K562 (cell line): Measurements from ENCODE around the gene CISD2. TPM values are rescaled to one million over a fixed set of nuclear protein-coding genes. Genes with fewer than 3 reads are reported as not detected.
A peak's percentile ranks its signal among the peaks of the same experiment; 100 is the strongest.

Experiments used
- ARID4B ChIP-seq: sonication (generic); formaldehyde crosslinking; IDR thresholded peaks from 2 replicates; pipeline ENCODE4 v1.8.0; 2022; ENCODE audit warnings: mild to moderate bottlenecking, missing genetic modification reagents
- BCOR ChIP-seq: fragments of 450-650 bp; IDR thresholded peaks from 2 replicates; pipeline ENCODE4 v1.6.1; 2016
- CBFB ChIP-seq: sonication (generic); formaldehyde crosslinking; IDR thresholded peaks from 2 replicates; pipeline ENCODE4 v1.4.0; 2020; ENCODE audit warnings: mild to moderate bottlenecking, missing genetic modification reagents
- CHCHD3 ChIP-seq: fragments of 250-450 bp; sonication (Bioruptor Pico); IDR thresholded peaks from 2 replicates; pipeline ENCODE4 v2.1.2; 2022; ENCODE audit warnings: mild to moderate bottlenecking
- CTBP1 ChIP-seq: fragments of 450-650 bp; IDR thresholded peaks from 2 replicates; pipeline ENCODE4 v1.6.1; 2016; ENCODE audit warnings: borderline replicate concordance
- ETV5 ChIP-seq: sonication (generic); formaldehyde crosslinking; IDR thresholded peaks from 2 replicates; pipeline ENCODE4 v1.4.0; 2020; ENCODE audit warnings: low read depth, mild to moderate bottlenecking, missing genetic modification reagents
- HDGF ChIP-seq: fragments of 450-650 bp; IDR thresholded peaks from 2 replicates; pipeline ENCODE4 v1.6.1; 2016
- HNRNPUL1 ChIP-seq: fragments of 200-400 bp; formaldehyde crosslinking; IDR thresholded peaks from 2 replicates; pipeline ENCODE4 v1.6.1; 2017; ENCODE audit warnings: low read length
- KDM5B ChIP-seq: fragments of 200-600 bp; sonication (generic); IDR thresholded peaks from 2 replicates; pipeline ENCODE4 v1.6.1; 2012; ENCODE audit warnings: low read depth, mild to moderate bottlenecking, moderate library complexity, low read length, control low read depth, inconsistent platforms; ENCODE audit not compliant: insufficient replicate concordance
- NBN ChIP-seq: fragments of 450-650 bp; IDR thresholded peaks from 2 replicates; pipeline ENCODE4 v1.6.1; 2016; ENCODE audit warnings: low read depth, mild to moderate bottlenecking
- NCOA1 ChIP-seq: fragments of 450-650 bp; IDR thresholded peaks from 2 replicates; pipeline ENCODE4 v1.6.1; 2016; ENCODE audit warnings: low read depth
- NR2C1 ChIP-seq, 2 experiments: fragments of 450-650 bp; IDR thresholded peaks; 2 replicates each; pipeline ENCODE4 v1.6.1; 2017; ENCODE audit warnings: mild to moderate bottlenecking in 2 of 2, antibody characterized with exemption in 1 of 2, inconsistent platforms in 1 of 2, missing compliant biosample characterization in 1 of 2, missing genetic modification characterization in 1 of 2
- PHB ChIP-seq: fragments of 250-450 bp; sonication (Bioruptor Pico); IDR thresholded peaks from 2 replicates; pipeline ENCODE4 v1.5.0; 2021
- POLR2AphosphoS2 ChIP-seq: IDR thresholded peaks from 2 replicates; pipeline ENCODE4 v1.6.1; 2012; ENCODE audit warnings: low read length, improper control_type of control experiment
- POLR2H ChIP-seq: IDR thresholded peaks from 2 replicates; pipeline ENCODE4 v1.6.1; 2016; ENCODE audit warnings: missing genetic modification characterization, low read depth, mild to moderate bottlenecking, control low read depth, missing compliant biosample characterization, moderate library complexity
- SMARCC2 ChIP-seq: fragments of 450-650 bp; IDR thresholded peaks from 2 replicates; pipeline ENCODE4 v1.6.1; 2017; ENCODE audit warnings: antibody characterized with exemption, moderate library complexity, mild to moderate bottlenecking, low read depth
- SNRNP70 ChIP-seq: fragments of 200-400 bp; formaldehyde crosslinking; optimal IDR thresholded peaks from 2 replicates; pipeline ENCODE3; 2017; ENCODE audit warnings: low read depth, low read length
- TAF7 ChIP-seq: fragments of 450-650 bp; IDR thresholded peaks from 2 replicates; pipeline ENCODE4 v1.6.1; 2016; ENCODE audit warnings: missing genetic modification characterization, missing compliant biosample characterization
- VEZF1 ChIP-seq: fragments of 200-800 bp; sonication (Bioruptor generic); IDR thresholded peaks from 2 replicates; pipeline ENCODE4 v1.6.1; 2017; ENCODE audit warnings: missing genetic modification characterization, missing compliant biosample characterization
- ZBTB12 ChIP-seq: fragments of 250-450 bp; sonication (Bioruptor Pico); IDR thresholded peaks from 2 replicates; pipeline ENCODE4 v1.4.0; 2020
- ZFP36 ChIP-seq: fragments of 150-350 bp; IDR thresholded peaks from 2 replicates; pipeline ENCODE4 v1.6.1; 2018; ENCODE audit warnings: low read length, low read depth; ENCODE audit not compliant: partially characterized antibody
- ZNF311 ChIP-seq: fragments of 250-450 bp; sonication (Bioruptor Pico); IDR thresholded peaks from 2 replicates; pipeline ENCODE4 v1.4.0; 2020; ENCODE audit warnings: mild to moderate bottlenecking, moderate library complexity
- polyA plus RNA-seq, 8 experiments: library from polyadenylated mRNA; depleted of rRNA in 4 of 8; stranded (reverse) in 5 of 8; unstranded in 3 of 8; fragments of >200 nt; fragmentation: Nextera tagmentation in 2 of 8; fragmentation: Illumina TruSeq in 1 of 8; extraction: Ambion mirVana in 2 of 8; extraction: Trizol in 1 of 8; gene quantifications; 2 replicates each; pipeline versions ENCODE4 v1.2.1 to v1.2.3, GENCODE V29; 2011 to 2014; ENCODE audit warnings: inconsistent platforms in 1 of 8, missing spikeins in 1 of 8
- total RNA-seq, 7 experiments: library from RNA; depleted of rRNA in 6 of 7; stranded (reverse); fragments of >200 nt in 6 of 7; fragmentation: Illumina TruSeq in 2 of 7; extraction: Trizol in 2 of 7; gene quantifications; 2 replicates each; pipeline versions ENCODE4 v1.2.1 to v1.2.3, GENCODE V29; 2011 to 2021; ENCODE audit warnings: low replicate concordance in 1 of 7

Gene CISD2
- total and polyA plus RNA-seq, 9 of the 15 experiments (the other 6 are each of a cell fraction or from before 2014, with no cell fraction given) = 37.8 to 91.4 (median 59.8) TPM

GRCh38 chr4:102868781-102869568, at the start of gene CISD2 (continued):
- TF ChIP-seq VEZF1 (CRISPR knock-in tag) = peak; percentile 96
- TF ChIP-seq SMARCC2 = 0 out of 2 replicates have a peak, but pooled peaks have one; percentile 14
- TF ChIP-seq NR2C1 (IDR thresholded peaks at IDR 0.05) = no peak
- TF ChIP-seq NR2C1 (tag; IDR thresholded peaks at IDR 0.05) = no peak
- peak; percentile 84 for TF ChIP-seq POLR2H (tag)
- no peak for TF ChIP-seq ZNF311
- TF ChIP-seq CTBP1 = peak; percentile 91
- TF ChIP-seq ZBTB12 (CRISPR knock-in tag) = peak; percentile 62; the same call in 1 of the 2 replicates
- peak; percentile 40 for TF ChIP-seq BCOR
- TF ChIP-seq KDM5B = peak; percentile 96
- TF ChIP-seq TAF7 (tag) = peak; percentile 61; the same call in 1 of the 2 replicates
- TF ChIP-seq NBN = peak; percentile 57; the same call in 1 of the 2 replicates
- peak; percentile 93 for TF ChIP-seq ARID4B (CRISPR knock-in tag)
- peak; percentile 68 for TF ChIP-seq ETV5 (CRISPR knock-in tag)
- no peak for TF ChIP-seq HNRNPUL1
- TF ChIP-seq CHCHD3 = no peak
- no peak for TF ChIP-seq SNRNP70
- no peak for TF ChIP-seq HDGF
- TF ChIP-seq CBFB (CRISPR knock-in tag) = 0 out of 2 replicates have a peak, but pooled peaks have one; percentile 36
- TF ChIP-seq NCOA1 = peak; percentile 37; the same call in 1 of the 2 replicates
- TF ChIP-seq POLR2AphosphoS2 = peak; percentile 35; the same call in 1 of the 2 replicates
- TF ChIP-seq ZFP36 = peak; percentile 26
- peak; percentile 53; the same call in 1 of the 2 replicates for TF ChIP-seq PHB
